HG03103 (cell line): ENCODE data around the gene GABRR2.
A peak's percentile ranks its signal among the peaks of the same experiment; 100 is the strongest.
"Not testable (repeated sequence)": the region's sequence is repeated elsewhere in the genome, so short reads cannot be mapped to it uniquely, and the experiment has no call there.

Experiments
- ATAC-seq: cut with Tn5 transposase; IDR thresholded peaks from one replicate; pipeline ENCODE4 v1.9.1; 2021; ENCODE audit warnings: low read depth; ENCODE audit not compliant: unreplicated experiment

GABRR2 gene

GRCh38 chr6:89328976-89329375 is 13.9 kb upstream of the GABRR2 start:
- ATAC-seq, result no peak

GRCh38 chr6:89324304-89324703 is 9.2 kb upstream of the GABRR2 start:
- ATAC-seq, result no peak

- ATAC-seq, result no peak
These were observed 8.4 kb upstream of the GABRR2 start for GRCh38 chr6:89323511-89323971.

GRCh38 chr6:89321131-89321970 is 6.3 kb upstream of the GABRR2 start:
- peak; percentile 36 for ATAC-seq

- ATAC-seq, result no peak
These were observed 5.0 kb upstream of the GABRR2 start for GRCh38 chr6:89320012-89320559.

GRCh38 chr6:89317067-89317466 is 2.0 kb upstream of the GABRR2 start:
- ATAC-seq, result no peak

- no peak for ATAC-seq
These were observed 407 bp downstream of the GABRR2 start for GRCh38 chr6:89314692-89315091.

- no peak for ATAC-seq
These were observed 2.1 kb downstream of the GABRR2 start for GRCh38 chr6:89313006-89313405.

- ATAC-seq, result no peak
These were observed 3.1 kb downstream of the GABRR2 start for GRCh38 chr6:89311853-89312531.

GRCh38 chr6:89311530-89311852 is 3.6 kb downstream of the GABRR2 start:
- no peak for ATAC-seq

GRCh38 chr6:89310929-89311328 is 4.2 kb downstream of the GABRR2 start:
- ATAC-seq, result no peak

- no peak for ATAC-seq
These were observed 6.3 kb downstream of the GABRR2 start for GRCh38 chr6:89308525-89309395.

- ATAC-seq, result not testable (repeated sequence)
These were observed 10.6 kb downstream of the GABRR2 start for GRCh38 chr6:89304517-89304916.

- ATAC-seq, result no peak
These were observed 12.2 kb downstream of the GABRR2 start for GRCh38 chr6:89302936-89303335.

- ATAC-seq, result no peak
These were observed 12.8 kb downstream of the GABRR2 start for GRCh38 chr6:89302195-89302770.

- ATAC-seq, result no peak
These were observed 13.4 kb downstream of the GABRR2 start for GRCh38 chr6:89301586-89302194.

GRCh38 chr6:89299466-89299850 is 15.6 kb downstream of the GABRR2 start:
- no peak for ATAC-seq

- ATAC-seq, result no peak
These were observed 16.2 kb downstream of the GABRR2 start for GRCh38 chr6:89298680-89299465.

GRCh38 chr6:89297695-89298351 is 17.3 kb downstream of the GABRR2 start:
- peak; percentile 93 for ATAC-seq
